Measurements from ENCODE around the gene ALAS1.

The ALAS1 gene

GRCh38 chr3:52184690-52185089, 13.3 kb upstream of the ALAS1 start:
- Mint-ChIP-seq H3K27ac (no peak overlapping the region), H3K4me1 (ENCODE audit: low read depth) (peaks cover 3% of the 10 kb centered on the region), H3K27me3 (no peaks in the 10 kb centered on the region), H3K36me3 (ENCODE audit: low read depth) (no peaks in the 10 kb centered on the region), H3K9me3 (no peaks in the 10 kb centered on the region), H3K4me3 (no peak overlapping the region)
- DNase-seq, result no peak

- Mint-ChIP-seq H3K27ac (no peak overlapping the region), H3K27me3 (no peaks in the 10 kb centered on the region), H3K9me3 (no peaks in the 10 kb centered on the region), H3K4me3 (no peak overlapping the region), H3K36me3 (ENCODE audit: low read depth) (no peaks in the 10 kb centered on the region), H3K4me1 (ENCODE audit: low read depth) (peaks cover 3% of the 10 kb centered on the region)
- DNase-seq, result no peak
Measured at GRCh38 chr3:52185311-52185710, 12.6 kb upstream of the ALAS1 start.

- peaks cover 3% of the 10 kb centered on the region for H3K4me1 Mint-ChIP-seq (ENCODE audit: low read depth)
- H3K27ac Mint-ChIP-seq, result no peak overlapping the region
- no peak overlapping the region for H3K4me3 Mint-ChIP-seq
- DNase-seq, result no peak
- H3K27me3 Mint-ChIP-seq, result no peaks in the 10 kb centered on the region
- H3K9me3 Mint-ChIP-seq, result no peaks in the 10 kb centered on the region
- H3K36me3 Mint-ChIP-seq (ENCODE audit: low read depth), result no peaks in the 10 kb centered on the region
Measured at GRCh38 chr3:52185837-52186236, 12.1 kb upstream of the ALAS1 start.

- H3K27me3 Mint-ChIP-seq, result no peaks in the 10 kb centered on the region
- DNase-seq, result no peak
- H3K4me3 Mint-ChIP-seq, result no peak overlapping the region
- H3K9me3 Mint-ChIP-seq, result no peaks in the 10 kb centered on the region
- peaks cover 3% of the 10 kb centered on the region for H3K4me1 Mint-ChIP-seq (ENCODE audit: low read depth)
- H3K27ac Mint-ChIP-seq, result no peak overlapping the region
- no peaks in the 10 kb centered on the region for H3K36me3 Mint-ChIP-seq (ENCODE audit: low read depth)
Measured at GRCh38 chr3:52186729-52187128, 11.2 kb upstream of the ALAS1 start.

GRCh38 chr3:52188556-52188955, 9.4 kb upstream of the ALAS1 start:
- H3K36me3 Mint-ChIP-seq (ENCODE audit: low read depth), result no peaks in the 10 kb centered on the region
- DNase-seq, result no peak
- no peak overlapping the region for H3K27ac Mint-ChIP-seq
- H3K4me3 Mint-ChIP-seq, result no peak overlapping the region
- no peaks in the 10 kb centered on the region for H3K4me1 Mint-ChIP-seq (ENCODE audit: low read depth)
- no peaks in the 10 kb centered on the region for H3K9me3 Mint-ChIP-seq
- no peaks in the 10 kb centered on the region for H3K27me3 Mint-ChIP-seq

- no peak for DNase-seq
- H3K4me1 Mint-ChIP-seq (ENCODE audit: low read depth), result no peaks in the 10 kb centered on the region
- H3K27ac Mint-ChIP-seq, result no peak overlapping the region
- H3K9me3 Mint-ChIP-seq, result no peaks in the 10 kb centered on the region
- H3K36me3 Mint-ChIP-seq (ENCODE audit: low read depth), result no peaks in the 10 kb centered on the region
- H3K27me3 Mint-ChIP-seq, result no peaks in the 10 kb centered on the region
- no peak overlapping the region for H3K4me3 Mint-ChIP-seq
Measured at GRCh38 chr3:52190294-52191074, 7.5 kb upstream of the ALAS1 start.

GRCh38 chr3:52191663-52192062, 6.3 kb upstream of the ALAS1 start:
- no peak overlapping the region for H3K27ac Mint-ChIP-seq
- H3K9me3 Mint-ChIP-seq, result no peaks in the 10 kb centered on the region
- no peak for DNase-seq
- peaks cover 8% of the 10 kb centered on the region for H3K4me1 Mint-ChIP-seq (ENCODE audit: low read depth)
- H3K4me3 Mint-ChIP-seq, result no peak overlapping the region
- H3K36me3 Mint-ChIP-seq (ENCODE audit: low read depth), result no peaks in the 10 kb centered on the region
- no peaks in the 10 kb centered on the region for H3K27me3 Mint-ChIP-seq

- no peak overlapping the region for H3K4me3 Mint-ChIP-seq
- no peaks in the 10 kb centered on the region for H3K36me3 Mint-ChIP-seq (ENCODE audit: low read depth)
- H3K9me3 Mint-ChIP-seq, result no peaks in the 10 kb centered on the region
- no peaks in the 10 kb centered on the region for H3K27me3 Mint-ChIP-seq
- no peak overlapping the region for H3K27ac Mint-ChIP-seq
- peaks cover 20% of the 10 kb centered on the region for H3K4me1 Mint-ChIP-seq (ENCODE audit: low read depth)
- no peak for DNase-seq
Measured at GRCh38 chr3:52193065-52193464, 4.9 kb upstream of the ALAS1 start.

GRCh38 chr3:52194485-52195290, 3.3 kb upstream of the ALAS1 start:
- no peak overlapping the region for H3K4me3 Mint-ChIP-seq
- no peak overlapping the region for H3K27ac Mint-ChIP-seq
- H3K9me3 Mint-ChIP-seq, result no peaks in the 10 kb centered on the region
- peaks cover 15% of the 10 kb centered on the region for H3K36me3 Mint-ChIP-seq (ENCODE audit: low read depth)
- no peak for DNase-seq
- H3K4me1 Mint-ChIP-seq (ENCODE audit: low read depth), result peaks cover 32% of the 10 kb centered on the region
- H3K27me3 Mint-ChIP-seq, result no peaks in the 10 kb centered on the region

GRCh38 chr3:52195291-52195597, 2.7 kb upstream of the ALAS1 start:
- H3K9me3 Mint-ChIP-seq, result no peaks in the 10 kb centered on the region
- peaks cover 34% of the 10 kb centered on the region for H3K4me1 Mint-ChIP-seq (ENCODE audit: low read depth)
- H3K27ac Mint-ChIP-seq, result no peak overlapping the region
- H3K27me3 Mint-ChIP-seq, result no peaks in the 10 kb centered on the region
- no peak overlapping the region for H3K4me3 Mint-ChIP-seq
- no peak for DNase-seq
- peaks cover 21% of the 10 kb centered on the region for H3K36me3 Mint-ChIP-seq (ENCODE audit: low read depth)

- peaks cover 25% of the 10 kb centered on the region for H3K36me3 Mint-ChIP-seq (ENCODE audit: low read depth)
- DNase-seq, result no peak
Measured at GRCh38 chr3:52195823-52196331, 2.1 kb upstream of the ALAS1 start.

GRCh38 chr3:52196977-52197376, 983 bp upstream of the ALAS1 start:
- H3K4me1 Mint-ChIP-seq (ENCODE audit: low read depth), result peaks cover 48% of the 10 kb centered on the region
- no peaks in the 10 kb centered on the region for H3K9me3 Mint-ChIP-seq
- DNase-seq, result peak; percentile 39
- peak overlapping the region; percentile 88 for H3K27ac Mint-ChIP-seq
- no peak overlapping the region for H3K4me3 Mint-ChIP-seq
- H3K36me3 Mint-ChIP-seq (ENCODE audit: low read depth), result peaks cover 36% of the 10 kb centered on the region
- no peaks in the 10 kb centered on the region for H3K27me3 Mint-ChIP-seq

More at GRCh38 chr3:52195823-52196331, 2.1 kb upstream of the ALAS1 start:
- H3K4me1 Mint-ChIP-seq (ENCODE audit: low read depth), result peaks cover 37% of the 10 kb centered on the region
- H3K4me3 Mint-ChIP-seq, result no peak overlapping the region
- no peak overlapping the region for H3K27ac Mint-ChIP-seq
- no peaks in the 10 kb centered on the region for H3K27me3 Mint-ChIP-seq
- H3K9me3 Mint-ChIP-seq, result no peaks in the 10 kb centered on the region

GRCh38 chr3:52197499-52197841, 490 bp upstream of the ALAS1 start:
- no peaks in the 10 kb centered on the region for H3K9me3 Mint-ChIP-seq
- no peak for DNase-seq
- H3K27ac Mint-ChIP-seq, result peak overlapping the region; percentile 88
- peaks cover 53% of the 10 kb centered on the region for H3K4me1 Mint-ChIP-seq (ENCODE audit: low read depth)
- peaks cover 41% of the 10 kb centered on the region for H3K36me3 Mint-ChIP-seq (ENCODE audit: low read depth)
- H3K4me3 Mint-ChIP-seq, result peak overlapping the region; percentile 98
- H3K27me3 Mint-ChIP-seq, result no peaks in the 10 kb centered on the region

GRCh38 chr3:52198643-52199608, 966 bp downstream of the ALAS1 start:
- Mint-ChIP-seq H3K27me3 (no peaks in the 10 kb centered on the region), H3K4me1 (ENCODE audit: low read depth) (peaks cover 66% of the 10 kb centered on the region), H3K9me3 (no peaks in the 10 kb centered on the region), H3K36me3 (ENCODE audit: low read depth) (peaks cover 55% of the 10 kb centered on the region), H3K4me3 (peak overlapping the region; percentile 98), H3K27ac (peak overlapping the region; percentile 96)
- DNase-seq, result no peak
